ENCODE results near the gene CABP7. TPM values are rescaled to one million over a fixed set of nuclear protein-coding genes. Genes with fewer than 3 reads are reported as not detected.

Gene CABP7
- total RNA-seq, 1 experiment from 2014 or later, result not detected

GRCh38 chr22:29739346-29739875, 19.6 kb downstream of the CABP7 start:
- H2AFZ ChIP-seq (ENCODE audit: low read depth, low read length, poor library complexity, severe bottlenecking), result no peak overlapping the region
- DNase-seq (ENCODE audit: low read depth, low spot score), result no peak
- no peaks in the 10 kb centered on the region for H4K20me1 ChIP-seq (ENCODE audit: insufficient read depth)
- H3K9ac ChIP-seq (ENCODE audit: low read length), result no peak overlapping the region
- no peak overlapping the region for H3K4me3 ChIP-seq (replicated peaks in 1 of 2; ENCODE audit: low read depth in 1 of 2, low read length in 2 of 2)
- no TSS peak for BruUV-seq (replicated peaks)
- no peaks in the 10 kb centered on the region for H3K9me3 ChIP-seq (ENCODE audit: control insufficient read depth in 1 of 2, insufficient read depth in 1 of 2, low read depth in 1 of 2, low read length in 2 of 2)
- ChIA-PET CTCF (no interaction called here), POLR2A (no interaction called here), RAD21 (ENCODE audit: low non-redundant PET in 1 of 2, low total read pairs in 2 of 2, uncharacterized antibody in 2 of 2, unreplicated experiment in 2 of 2) (no interaction called here)
- H3K27ac ChIP-seq (ENCODE audit: low read depth, low read length), result no peak overlapping the region
- TF ChIP-seq ELF1 (IDR thresholded peaks at IDR 0.05; ENCODE audit: borderline replicate concordance, low read depth) (no peak), POLR2A (IDR thresholded peaks at IDR 0.05; ENCODE audit: borderline replicate concordance, extremely low read depth, insufficient read depth, insufficient read length) (no peak), CBX3 (IDR thresholded peaks at IDR 0.05; ENCODE audit: low read depth) (no peak), SP1 (IDR thresholded peaks at IDR 0.05; ENCODE audit: low read depth) (no peak), TCF7L2 (IDR thresholded peaks at IDR 0.05; ENCODE audit: borderline replicate concordance, extremely low read depth, insufficient read depth, insufficient read length) (no peak), FOSL1 (IDR thresholded peaks at IDR 0.05; ENCODE audit: low read depth) (no peak), EZH2 (IDR thresholded peaks at IDR 0.05) (no peak), RAD21 (IDR thresholded peaks at IDR 0.05; ENCODE audit: low read depth) (no peak)
- H3K79me2 ChIP-seq (ENCODE audit: insufficient read depth, low read length), result no peaks in the 10 kb centered on the region
- no peak for ATAC-seq
- no peak overlapping the region for H3K4me2 ChIP-seq (ENCODE audit: low read length)
- no peaks in the 10 kb centered on the region for H3K4me1 ChIP-seq (ENCODE audit: control insufficient read depth in 1 of 2, insufficient read depth in 2 of 2, low read length in 2 of 2)
- no peaks in the 10 kb centered on the region for H3K36me3 ChIP-seq (ENCODE audit: control insufficient read depth in 1 of 2, insufficient read depth in 2 of 2, low read length in 2 of 2)
- intact Hi-C loops (cut with micrococcal nuclease), result no loop called here
- no peaks in the 10 kb centered on the region for H3K9me2 ChIP-seq (ENCODE audit: insufficient read depth)
- no peaks in the 10 kb centered on the region for H3K27me3 ChIP-seq (ENCODE audit: insufficient read depth, low read length)

GRCh38 chr22:29740216-29740615, 20.4 kb downstream of the CABP7 start:
- Histone ChIP-seq H3K4me3 (replicated peaks in 1 of 2; ENCODE audit: low read depth in 1 of 2, low read length in 2 of 2) (no peak overlapping the region), H3K9me2 (ENCODE audit: insufficient read depth) (no peaks in the 10 kb centered on the region), H3K36me3 (ENCODE audit: control insufficient read depth in 1 of 2, insufficient read depth in 2 of 2, low read length in 2 of 2) (no peaks in the 10 kb centered on the region; a peak in 1 of 4 replicates), H2AFZ (ENCODE audit: low read depth, low read length, poor library complexity, severe bottlenecking) (no peak overlapping the region), H4K20me1 (ENCODE audit: insufficient read depth) (no peaks in the 10 kb centered on the region), H3K27ac (ENCODE audit: low read depth, low read length) (no peak overlapping the region), H3K4me2 (ENCODE audit: low read length) (no peak overlapping the region), H3K9ac (ENCODE audit: low read length) (no peak overlapping the region), H3K27me3 (ENCODE audit: insufficient read depth, low read length) (no peaks in the 10 kb centered on the region), H3K9me3 (ENCODE audit: control insufficient read depth in 1 of 2, insufficient read depth in 1 of 2, low read depth in 1 of 2, low read length in 2 of 2) (no peaks in the 10 kb centered on the region), H3K79me2 (ENCODE audit: insufficient read depth, low read length) (no peaks in the 10 kb centered on the region), H3K4me1 (ENCODE audit: control insufficient read depth in 1 of 2, insufficient read depth in 2 of 2, low read length in 2 of 2) (no peaks in the 10 kb centered on the region)
- no peak for DNase-seq (ENCODE audit: low read depth, low spot score)
- BruUV-seq (replicated peaks), result no TSS peak
- RAD21 ChIA-PET (ENCODE audit: low non-redundant PET in 1 of 2, low total read pairs in 2 of 2, uncharacterized antibody in 2 of 2, unreplicated experiment in 2 of 2), result no interaction called here
- intact Hi-C loops (cut with micrococcal nuclease), result no loop called here
- CTCF ChIA-PET, result no interaction called here
- POLR2A ChIA-PET, result no interaction called here
- no peak for TF ChIP-seq SRF (IDR thresholded peaks at IDR 0.05; ENCODE audit: low read depth)
- TF ChIP-seq ZNF274 (IDR thresholded peaks at IDR 0.05; ENCODE audit: low read depth, low read length), result no peak
- no peak for TF ChIP-seq CTCF (IDR thresholded peaks at IDR 0.05 in 2 of 3, conservative IDR thresholded peaks at IDR 0.05 in 1 of 3; ENCODE audit: borderline replicate concordance in 1 of 3, insufficient read depth in 1 of 3, low read depth in 2 of 3, low read length in 2 of 3)
- TF ChIP-seq CEBPB (IDR thresholded peaks at IDR 0.05; ENCODE audit: low read depth), result no peak
- no peak for TF ChIP-seq RAD21 (IDR thresholded peaks at IDR 0.05; ENCODE audit: low read depth)
- no peak for TF ChIP-seq EGR1 (IDR thresholded peaks at IDR 0.05; ENCODE audit: low read depth)
- TF ChIP-seq POLR2A (IDR thresholded peaks at IDR 0.05; ENCODE audit: borderline replicate concordance, extremely low read depth, insufficient read depth, insufficient read length), result no peak
- TF ChIP-seq POLR2AphosphoS5 (IDR thresholded peaks at IDR 0.05; ENCODE audit: low read depth, low read length), result no peak
- TF ChIP-seq ELF1 (IDR thresholded peaks at IDR 0.05; ENCODE audit: borderline replicate concordance, low read depth), result no peak
- ATAC-seq, result no peak
